Measurements from ENCODE around the gene SLAIN2. TPM values are rescaled to one million over a fixed set of nuclear protein-coding genes. Genes with fewer than 3 reads are reported as not detected.

Gene SLAIN2
- polyA plus RNA-seq, 3 donors: 13.9 to 24.1 (median 17.6) TPM

DNA sequence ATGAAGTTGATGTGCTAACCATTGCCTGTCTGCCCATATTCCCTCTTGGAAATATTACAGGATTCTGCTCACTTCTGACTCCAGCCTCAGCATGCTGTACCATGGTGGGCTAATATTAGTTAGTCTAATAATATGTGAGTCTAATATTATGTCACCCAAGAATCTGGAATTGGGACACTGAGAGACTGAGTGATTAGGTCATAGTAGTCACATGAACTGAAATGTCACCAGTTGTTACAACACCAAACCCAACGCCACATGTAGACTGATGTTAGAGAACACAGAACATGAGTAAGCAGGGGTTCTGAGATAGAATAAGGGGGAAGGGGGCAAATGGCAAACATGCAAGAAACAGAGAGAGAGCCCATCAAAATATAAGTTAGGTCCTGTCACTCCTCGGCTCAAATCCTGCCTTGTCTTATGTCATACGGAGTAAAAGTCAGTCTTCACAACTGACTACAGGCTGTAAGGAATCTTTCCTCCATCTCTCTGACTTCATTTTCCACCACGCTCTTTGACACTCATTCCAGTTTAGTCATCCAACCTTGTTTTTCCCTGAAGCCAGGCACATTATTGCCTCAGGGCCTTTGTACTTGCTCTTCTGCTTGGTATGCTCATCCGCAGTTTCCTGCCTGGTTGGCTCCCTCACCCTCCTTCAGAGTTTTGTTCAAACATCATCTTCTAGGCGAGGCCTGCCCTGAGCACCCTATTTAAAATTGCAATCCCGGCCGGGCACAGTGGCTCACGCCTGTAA is 9.6 kb upstream of the SLAIN2 start:
- Histone ChIP-seq H3K79me2 (ENCODE audit: insufficient read depth, low read length) (no peaks in the 10 kb centered on the region), H2AFZ (ENCODE audit: insufficient read depth, low read depth, low read length, poor library complexity, severe bottlenecking) (peak overlapping the region; percentile 26), H3K9ac (ENCODE audit: insufficient read depth, low read length, poor library complexity, severe bottlenecking) (peak overlapping the region; percentile 22), H4K20me1 (ENCODE audit: insufficient read depth, low read length) (no peaks in the 10 kb centered on the region), H3K4me2 (replicated peaks; ENCODE audit: extremely low read depth, low read length, poor library complexity, severe bottlenecking) (no peak overlapping the region), H3K4me3 (replicated peaks in 1 of 3; ENCODE audit: low read depth in 2 of 3, low read length in 3 of 3) (no peak overlapping the region), H3K9me3 (replicated peaks in 1 of 2; ENCODE audit: control insufficient read depth in 1 of 2, insufficient read depth in 1 of 2, low read length in 2 of 2) (no peaks in the 10 kb centered on the region), H3K4me1 (ENCODE audit: control insufficient read depth in 1 of 2, insufficient read depth in 2 of 2, low read length in 2 of 2) (peaks cover 7 to 10% of the 10 kb centered on the region in 2 donors), H3K27me3 (ENCODE audit: control insufficient read depth in 2 of 2, insufficient read depth in 2 of 2, low read length in 2 of 2) (no peaks in the 10 kb centered on the region), H3K27ac (ENCODE audit: low read depth in 1 of 2, low read length in 2 of 2) (no peak overlapping the region), H3K36me3 (replicated peaks in 1 of 2; ENCODE audit: control insufficient read depth in 1 of 2, insufficient read depth in 2 of 2, low read length in 2 of 2) (no peaks in the 10 kb centered on the region)
- Mint-ChIP-seq H3K27ac (peak overlapping the region in 6 of 7 donors; percentile 26 to 86 (median 58)), H3K4me1 (peaks cover 15% of the 10 kb centered on the region), H3K36me3 (peaks cover 0 to 2% of the 10 kb centered on the region in 2 donors), H3K9me3 (no peaks in the 10 kb centered on the region), H3K27me3 (ENCODE audit: low read depth in 3 of 3) (peaks cover 0 to 3% (median 2%) of the 10 kb centered on the region in 3 donors), H3K4me3 (no peak overlapping the region)
- intact Hi-C loops (cut with micrococcal nuclease): no loop called here
- WGBS (ENCODE audit: insufficient coverage): 94% methylated on average over 8 of the region's 9 CpGs
- DNase-seq: peak; percentile 58 to 83 (median 81)
- TF ChIP-seq, protein P1, sequence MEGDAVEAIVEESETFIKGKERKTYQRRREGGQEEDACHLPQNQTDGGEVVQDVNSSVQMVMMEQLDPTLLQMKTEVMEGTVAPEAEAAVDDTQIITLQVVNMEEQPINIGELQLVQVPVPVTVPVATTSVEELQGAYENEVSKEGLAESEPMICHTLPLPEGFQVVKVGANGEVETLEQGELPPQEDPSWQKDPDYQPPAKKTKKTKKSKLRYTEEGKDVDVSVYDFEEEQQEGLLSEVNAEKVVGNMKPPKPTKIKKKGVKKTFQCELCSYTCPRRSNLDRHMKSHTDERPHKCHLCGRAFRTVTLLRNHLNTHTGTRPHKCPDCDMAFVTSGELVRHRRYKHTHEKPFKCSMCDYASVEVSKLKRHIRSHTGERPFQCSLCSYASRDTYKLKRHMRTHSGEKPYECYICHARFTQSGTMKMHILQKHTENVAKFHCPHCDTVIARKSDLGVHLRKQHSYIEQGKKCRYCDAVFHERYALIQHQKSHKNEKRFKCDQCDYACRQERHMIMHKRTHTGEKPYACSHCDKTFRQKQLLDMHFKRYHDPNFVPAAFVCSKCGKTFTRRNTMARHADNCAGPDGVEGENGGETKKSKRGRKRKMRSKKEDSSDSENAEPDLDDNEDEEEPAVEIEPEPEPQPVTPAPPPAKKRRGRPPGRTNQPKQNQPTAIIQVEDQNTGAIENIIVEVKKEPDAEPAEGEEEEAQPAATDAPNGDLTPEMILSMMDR (IDR thresholded peaks at IDR 0.05): no peak

- TF ChIP-seq, protein P1 (IDR thresholded peaks at IDR 0.05): no peak
- H3K4me2 ChIP-seq (replicated peaks; ENCODE audit: extremely low read depth, low read length, poor library complexity, severe bottlenecking): no peak overlapping the region
Measured at GRCh38 chr4:48332661-48333060, 8.7 kb upstream of the SLAIN2 start.

More at GRCh38 chr4:48332661-48333060, 8.7 kb upstream of the SLAIN2 start:
- H3K4me1 Mint-ChIP-seq: peaks cover 17% of the 10 kb centered on the region
- H3K9me3 Mint-ChIP-seq: no peaks in the 10 kb centered on the region
- no peak overlapping the region for H3K4me3 Mint-ChIP-seq
- DNase-seq: no peak
- Histone ChIP-seq H3K4me1 (ENCODE audit: control insufficient read depth in 1 of 2, insufficient read depth in 2 of 2, low read length in 2 of 2) (peaks cover 7 to 10% of the 10 kb centered on the region in 2 donors), H2AFZ (ENCODE audit: insufficient read depth, low read depth, low read length, poor library complexity, severe bottlenecking) (no peak overlapping the region), H3K27me3 (ENCODE audit: control insufficient read depth in 2 of 2, insufficient read depth in 2 of 2, low read length in 2 of 2) (no peaks in the 10 kb centered on the region), H3K36me3 (replicated peaks in 1 of 2; ENCODE audit: control insufficient read depth in 1 of 2, insufficient read depth in 2 of 2, low read length in 2 of 2) (no peaks in the 10 kb centered on the region), H3K79me2 (ENCODE audit: insufficient read depth, low read length) (no peaks in the 10 kb centered on the region), H3K27ac (ENCODE audit: low read depth in 1 of 2, low read length in 2 of 2) (no peak overlapping the region), H4K20me1 (ENCODE audit: insufficient read depth, low read length) (no peaks in the 10 kb centered on the region), H3K9me3 (replicated peaks in 1 of 2; ENCODE audit: control insufficient read depth in 1 of 2, insufficient read depth in 1 of 2, low read length in 2 of 2) (no peaks in the 10 kb centered on the region), H3K4me3 (replicated peaks in 1 of 3; ENCODE audit: low read depth in 2 of 3, low read length in 3 of 3) (no peak overlapping the region), H3K9ac (ENCODE audit: insufficient read depth, low read length, poor library complexity, severe bottlenecking) (no peak overlapping the region)
- peaks cover 0 to 2% of the 10 kb centered on the region in 2 donors for H3K36me3 Mint-ChIP-seq
- 100% methylated on average over 3 of the region's 5 CpGs for WGBS (ENCODE audit: insufficient coverage)
- peaks cover 2 to 3% (median 2%) of the 10 kb centered on the region in 3 donors for H3K27me3 Mint-ChIP-seq (ENCODE audit: low read depth in 3 of 3)
- intact Hi-C loops (cut with micrococcal nuclease): no loop called here
- H3K27ac Mint-ChIP-seq: peak overlapping the region in 3 of 7 donors; percentile 44 to 84 (median 50)
